Neutrophil (primary cell): ENCODE measurements around the gene RFPL1.

Experiments
- H3K27ac ChIP-seq: fragments of 200-600 bp; sonication (generic); 2 replicates; pipeline ENCODE4 v1.5.1; 2016; ENCODE audit warnings: mild to moderate bottlenecking, moderate library complexity
- H3K27me3 ChIP-seq: fragments of 200-600 bp; sonication (generic); 2 replicates; pipeline ENCODE4 v1.6.0; 2016; ENCODE audit warnings: mild to moderate bottlenecking
- H3K36me3 ChIP-seq: fragments of 200-600 bp; sonication (generic); 2 replicates; pipeline ENCODE4 v1.5.1; 2017
- H3K4me1 ChIP-seq, 2 experiments: fragments of 200-600 bp in 1 of 2; sonication (generic) in 1 of 2; 1 replicate in 1 of 2; 2 replicates in 1 of 2; pipeline versions ENCODE4 v1.5.1 to v1.6.1; 2013 to 2016; ENCODE audit warnings: low read depth in 1 of 2, low read length in 1 of 2, mild to moderate bottlenecking in 1 of 2, moderate library complexity in 1 of 2; ENCODE audit not compliant: control insufficient read depth in 1 of 2, insufficient read depth in 1 of 2
- H3K4me3 ChIP-seq, 2 experiments: fragments of 200-600 bp in 1 of 2; sonication (generic) in 1 of 2; 1 replicate in 1 of 2; 2 replicates in 1 of 2; pipeline ENCODE4 v1.5.1; 2013 to 2016; ENCODE audit warnings: low read depth in 1 of 2, low read length in 1 of 2, mild to moderate bottlenecking in 1 of 2, moderate library complexity in 1 of 2
- H3K9me3 ChIP-seq: fragments of 200-600 bp; sonication (generic); 2 replicates; pipeline ENCODE4 v1.5.1; 2016
- CTCF ChIP-seq: fragments of 200-600 bp; sonication (generic); IDR thresholded peaks from 2 replicates; pipeline ENCODE4 v1.5.1; 2016; ENCODE audit warnings: antibody characterized with exemption

The RFPL1 gene

GRCh38 chr22:29457730-29458129 lies 19.3 kb downstream of the RFPL1 start:
- H3K4me1 ChIP-seq = no peaks in the 10 kb centered on the region
- no peaks in the 10 kb centered on the region for H3K36me3 ChIP-seq
- no peaks in the 10 kb centered on the region for H3K9me3 ChIP-seq
- no peak overlapping the region for H3K4me3 ChIP-seq
- no peaks in the 10 kb centered on the region for H3K27me3 ChIP-seq
- no peak for TF ChIP-seq CTCF
- H3K27ac ChIP-seq = no peak overlapping the region

DNA sequence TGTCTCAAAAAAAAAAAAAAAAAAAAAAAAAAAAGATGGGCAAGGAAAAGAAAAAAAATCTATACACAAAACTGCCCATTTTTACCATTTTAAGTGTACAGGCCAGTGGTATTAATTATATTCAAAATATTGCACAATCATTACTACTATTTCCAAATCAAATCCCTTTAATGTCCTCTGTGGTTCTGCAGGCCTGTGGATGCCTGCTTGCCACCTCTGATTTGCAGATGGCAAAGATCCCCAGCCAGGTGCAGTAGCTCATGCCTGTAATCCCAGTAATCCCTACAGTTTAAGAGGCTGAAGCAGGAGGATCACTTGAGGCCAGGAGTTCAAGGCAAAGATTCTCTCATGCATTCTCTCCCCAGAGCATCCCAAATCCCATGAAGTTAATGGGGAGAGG lies 20.2 kb downstream of the RFPL1 start:
- no peak for TF ChIP-seq CTCF
- H3K27me3 ChIP-seq = no peaks in the 10 kb centered on the region
- H3K4me3 ChIP-seq = no peak overlapping the region
- no peak overlapping the region for H3K27ac ChIP-seq
- no peaks in the 10 kb centered on the region for H3K36me3 ChIP-seq
- no peaks in the 10 kb centered on the region for H3K9me3 ChIP-seq
- H3K4me1 ChIP-seq = no peaks in the 10 kb centered on the region

DNA sequence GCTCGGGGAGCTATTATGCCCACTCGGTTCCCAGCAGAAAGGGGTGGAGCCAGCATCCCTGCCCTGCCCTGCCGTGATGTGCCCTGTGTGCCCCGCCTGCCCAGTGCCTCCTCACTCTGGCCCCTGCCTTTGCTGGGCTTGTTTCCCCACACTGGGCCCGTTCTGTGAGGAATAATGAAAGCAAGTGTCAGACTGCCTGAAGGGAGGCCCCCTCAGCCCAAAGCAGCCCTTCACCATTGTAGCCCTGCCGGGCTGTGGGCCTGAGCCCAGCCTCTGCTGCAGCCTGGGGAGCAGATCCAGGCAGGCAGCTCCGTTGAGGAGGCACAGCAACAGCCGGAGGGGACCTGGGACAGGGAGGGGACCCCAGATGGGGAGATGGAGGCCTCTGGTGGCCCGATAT lies 21.4 kb downstream of the RFPL1 start:
- H3K9me3 ChIP-seq = no peaks in the 10 kb centered on the region
- no peak overlapping the region for H3K27ac ChIP-seq
- H3K4me3 ChIP-seq = no peak overlapping the region
- H3K4me1 ChIP-seq = no peaks in the 10 kb centered on the region
- H3K36me3 ChIP-seq = no peaks in the 10 kb centered on the region
- no peaks in the 10 kb centered on the region for H3K27me3 ChIP-seq
- no peak for TF ChIP-seq CTCF

- Histone ChIP-seq H3K27ac (no peak overlapping the region), H3K4me1 (no peaks in the 10 kb centered on the region), H3K4me3 (no peak overlapping the region), H3K36me3 (no peaks in the 10 kb centered on the region), H3K27me3 (no peaks in the 10 kb centered on the region), H3K9me3 (no peaks in the 10 kb centered on the region)
- no peak for TF ChIP-seq CTCF
Measured at GRCh38 chr22:29461263-29461662, 22.9 kb downstream of the RFPL1 start.

DNA sequence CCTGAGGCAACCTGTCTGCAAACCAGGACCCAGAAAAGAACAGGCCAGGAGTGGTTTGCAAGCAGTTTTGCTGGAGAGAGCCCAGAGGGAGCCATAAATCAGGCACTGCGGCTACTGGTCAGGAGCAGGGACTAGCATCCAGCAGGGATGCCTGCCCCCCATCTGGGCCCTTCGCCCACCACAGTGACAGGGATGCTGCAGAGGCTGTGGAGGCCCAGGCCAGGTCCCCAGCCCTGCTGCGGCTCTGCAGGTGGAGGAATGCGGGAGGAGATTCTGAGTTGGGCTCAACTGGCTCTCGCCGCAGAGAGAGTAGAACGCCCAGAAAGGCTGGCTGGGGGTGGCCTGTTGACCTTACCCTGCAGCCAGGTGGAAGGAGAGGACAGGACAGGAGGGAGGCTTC lies 25.2 kb downstream of the RFPL1 start:
- Histone ChIP-seq H3K4me1 (no peaks in the 10 kb centered on the region), H3K4me3 (no peak overlapping the region), H3K27ac (no peak overlapping the region), H3K9me3 (no peaks in the 10 kb centered on the region), H3K36me3 (no peaks in the 10 kb centered on the region), H3K27me3 (peaks cover 2% of the 10 kb centered on the region)
- no peak for TF ChIP-seq CTCF

DNA sequence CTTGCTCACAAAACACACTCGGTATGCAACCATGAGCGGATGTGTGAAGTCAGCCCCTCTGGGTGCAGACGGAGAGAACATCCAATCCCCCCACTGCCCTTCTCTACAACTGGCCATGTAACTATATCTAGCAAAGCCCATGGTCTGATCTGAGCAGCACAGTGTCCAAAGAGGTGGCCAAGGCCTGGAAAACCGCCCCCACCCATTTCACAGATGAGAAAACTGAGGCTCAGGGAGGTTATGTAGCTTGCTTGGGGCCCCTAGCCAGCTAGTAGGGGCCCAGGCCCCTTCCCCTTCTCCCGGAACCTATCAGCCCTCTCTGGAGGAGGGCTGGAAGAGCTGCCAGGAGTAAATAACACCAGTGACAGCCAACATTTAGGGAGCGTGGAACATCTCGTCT lies 26.2 kb downstream of the RFPL1 start:
- Histone ChIP-seq H3K27me3 (peaks cover 12% of the 10 kb centered on the region), H3K36me3 (no peaks in the 10 kb centered on the region), H3K9me3 (no peaks in the 10 kb centered on the region), H3K4me1 (no peaks in the 10 kb centered on the region), H3K4me3 (no peak overlapping the region), H3K27ac (no peak overlapping the region)
- no peak for TF ChIP-seq CTCF
